H54 (cell line): ENCODE measurements around the gene USH2A.

Experiments
- DNase-seq: peaks from one replicate; pipeline ENCODE4 v3.0.0; 2011; ENCODE audit warnings: low spot score, mixed read lengths; ENCODE audit not compliant: insufficient read length
- FAIRE-seq: peaks from 3 replicates; lab custom pipeline; 2011; peaks lifted over from hg19 to GRCh38; lab: Jason Lieb, UNC
- POLR2A ChIP-seq: IDR thresholded peaks from 2 replicates; pipeline ENCODE4 v1.6.1; 2011; ENCODE audit warnings: low read depth, mild to moderate bottlenecking, low read length

The USH2A gene

DNA sequence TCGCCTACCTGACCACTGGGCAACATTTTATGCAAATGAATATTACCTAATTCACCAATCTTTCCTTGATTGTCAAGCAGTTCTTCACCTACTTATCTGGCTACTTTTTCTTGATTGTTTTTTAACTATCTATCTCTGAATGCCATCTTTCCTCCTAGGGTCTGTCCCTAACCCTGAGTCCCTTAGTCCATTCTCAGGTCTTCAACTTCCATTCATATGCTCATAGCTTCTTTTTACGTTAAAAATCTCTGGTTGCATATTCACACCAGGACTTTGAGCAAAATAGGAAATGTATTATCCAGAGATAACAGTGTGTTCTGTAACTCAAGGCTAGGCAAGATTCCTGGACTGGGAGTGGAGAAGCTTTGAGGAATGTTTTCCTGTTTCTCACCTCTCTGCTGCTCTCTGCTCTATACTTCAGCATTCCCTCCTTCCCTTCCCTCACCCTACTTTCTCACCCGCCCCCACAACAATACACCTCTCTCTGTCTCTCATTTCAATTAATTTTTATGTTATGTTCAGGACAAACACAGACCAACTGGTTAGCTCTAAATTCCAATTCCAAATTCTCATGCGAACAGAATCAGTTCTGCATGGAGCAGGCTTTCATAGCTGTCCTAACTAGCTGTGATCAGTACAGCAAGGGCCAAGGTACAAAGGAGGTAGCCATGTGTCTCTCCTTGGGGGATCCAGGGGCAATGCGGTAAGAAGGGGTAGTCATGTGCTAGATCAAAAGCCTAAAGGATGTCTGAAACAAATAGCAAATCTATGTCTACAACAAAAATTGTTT, 278.4 kb downstream of the USH2A start:
- no peak for TF ChIP-seq POLR2A
- DNase-seq (no peak), FAIRE-seq (no peak)

DNA sequence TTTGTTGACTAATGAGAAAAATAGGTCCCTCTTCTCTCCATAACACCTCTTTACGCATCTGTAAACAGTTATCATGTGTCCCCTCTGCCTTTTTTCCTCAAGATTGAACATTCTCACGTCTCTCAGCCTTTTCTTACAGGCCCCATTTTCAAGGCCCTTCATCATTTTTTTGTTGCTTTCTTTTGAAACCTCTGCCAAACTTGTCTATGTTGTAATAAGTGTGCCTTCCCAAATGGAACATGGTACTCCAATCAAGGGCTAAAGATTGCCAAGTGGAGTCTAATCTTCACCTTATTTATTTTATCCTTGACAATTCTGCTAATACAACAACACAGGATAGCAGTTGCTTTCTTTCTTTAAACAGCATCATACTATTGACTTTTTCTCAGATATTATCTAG, 280.3 kb downstream of the USH2A start:
- FAIRE-seq (no peak), DNase-seq (no peak)
- TF ChIP-seq POLR2A = no peak

DNA sequence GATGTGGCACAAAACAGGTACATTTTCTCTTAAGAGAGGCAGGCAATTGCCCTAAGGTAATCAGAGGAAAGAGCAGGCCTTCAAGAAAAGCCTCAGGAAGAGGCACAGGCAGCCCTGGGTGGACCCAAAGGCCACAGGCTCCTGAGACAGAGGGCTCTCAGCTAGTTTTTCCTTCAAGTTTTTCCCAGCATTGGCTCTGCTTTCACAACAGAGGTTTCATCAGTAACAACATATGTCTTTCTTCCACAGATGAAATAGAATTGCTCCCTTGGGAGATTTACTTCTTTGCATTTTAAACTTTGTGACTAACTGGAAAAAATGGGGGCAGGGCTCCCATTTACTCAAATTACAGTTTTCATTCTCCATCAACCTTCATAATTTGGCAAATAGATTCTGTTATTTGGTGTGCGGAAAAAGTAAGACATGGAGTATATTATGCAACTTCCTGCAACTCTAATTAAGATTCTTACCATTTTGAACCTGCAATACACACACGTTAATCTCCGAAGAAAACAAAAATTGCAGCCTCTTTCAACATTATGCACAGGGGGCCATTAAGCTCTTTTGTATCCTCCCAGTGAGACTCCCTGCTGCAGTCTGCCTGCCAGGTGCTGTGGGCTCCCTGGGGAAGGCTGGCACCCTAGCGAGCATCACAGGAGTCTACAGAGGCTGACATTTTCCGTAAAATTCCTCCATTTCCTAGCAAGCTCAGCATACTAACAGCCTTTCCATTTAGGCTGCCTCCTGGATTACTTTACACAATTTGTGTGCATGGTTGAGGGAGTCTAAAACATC, 282.3 kb downstream of the USH2A start:
- no peak for TF ChIP-seq POLR2A
- FAIRE-seq (no peak), DNase-seq (no peak)

DNA sequence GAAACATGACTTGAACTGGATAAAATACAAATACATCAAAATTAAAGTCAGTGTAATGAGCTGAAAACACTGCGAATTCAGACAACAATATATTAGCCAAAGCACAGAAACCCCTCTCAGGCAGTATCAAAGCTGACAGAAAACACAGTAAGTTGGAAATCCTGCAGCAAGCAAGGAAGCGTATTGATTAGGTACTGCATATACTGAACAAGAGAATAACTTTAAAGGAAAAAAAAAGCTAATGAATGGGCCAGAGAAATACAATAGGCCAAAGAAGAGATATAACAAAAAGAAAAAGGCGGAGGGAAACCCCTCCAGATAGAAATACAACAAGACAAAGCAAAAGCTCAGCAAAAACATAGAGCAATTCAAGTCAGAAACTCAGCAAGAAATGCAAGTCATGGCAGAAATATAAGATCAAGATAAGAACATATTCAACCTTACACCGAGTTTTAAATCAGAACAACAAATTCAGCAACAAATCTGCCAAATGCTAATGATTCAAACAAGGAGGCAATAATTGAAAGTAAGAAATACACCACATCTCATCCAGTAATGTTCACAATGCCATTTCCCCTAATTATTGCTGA, 299.0 kb downstream of the USH2A start:
- TF ChIP-seq POLR2A = no peak
- DNase-seq = no peak
- no peak for FAIRE-seq

DNA sequence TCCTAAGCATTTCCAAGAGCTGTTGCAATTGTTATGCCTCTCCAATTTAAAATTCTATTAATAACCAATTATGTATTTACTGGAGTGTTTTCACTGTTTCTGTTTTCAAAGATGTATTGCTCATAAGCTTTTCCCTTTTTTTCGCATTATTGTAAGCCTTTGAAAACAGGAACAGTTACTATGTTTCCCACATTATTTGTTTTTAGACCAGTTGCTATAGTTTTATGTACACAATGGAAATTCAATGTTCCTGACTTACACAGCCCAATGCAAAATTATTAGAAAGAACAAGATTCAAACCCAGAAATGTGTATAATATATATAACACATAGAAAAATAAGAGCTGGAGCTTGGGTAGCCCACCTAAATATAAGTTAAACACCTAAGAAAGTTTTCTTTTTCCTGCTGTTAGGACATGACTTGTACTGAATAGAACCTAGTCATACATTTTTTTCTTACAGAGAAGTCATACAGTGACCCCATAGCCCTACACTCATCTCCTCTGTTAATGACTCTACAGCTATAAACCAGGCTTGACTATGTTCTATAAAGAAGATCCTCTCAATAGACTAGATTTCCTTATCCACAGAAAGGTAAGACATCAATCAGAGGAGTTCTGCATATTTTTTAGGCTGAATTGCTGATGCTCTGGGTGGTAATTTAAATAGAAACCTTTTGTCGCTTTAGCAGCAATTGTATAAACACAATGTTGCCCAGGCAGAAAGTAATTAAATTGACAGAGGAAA, 299.6 kb downstream of the USH2A start:
- FAIRE-seq = no peak
- no peak for DNase-seq
- no peak for TF ChIP-seq POLR2A

DNA sequence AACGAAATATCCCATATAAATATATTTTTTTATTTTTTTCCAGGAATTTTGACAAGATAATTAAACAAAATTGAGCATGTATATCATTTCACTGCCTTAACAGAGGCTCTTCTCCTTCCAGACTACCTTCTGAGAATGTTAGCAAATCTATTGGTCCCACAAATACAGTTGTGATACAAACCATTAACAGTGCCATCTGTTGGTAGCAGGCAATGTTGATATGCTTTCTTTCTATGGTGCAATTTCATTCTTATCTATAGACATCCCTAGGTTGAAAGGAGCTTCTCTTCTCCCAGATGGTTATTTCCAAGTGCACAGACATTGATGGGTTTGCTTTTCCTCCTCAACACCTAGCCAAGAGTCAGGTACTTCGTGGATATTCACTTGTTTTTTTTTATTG, 303.6 kb downstream of the USH2A start:
- peak; percentile 57 for FAIRE-seq
- DNase-seq = no peak
- no peak for TF ChIP-seq POLR2A

DNA sequence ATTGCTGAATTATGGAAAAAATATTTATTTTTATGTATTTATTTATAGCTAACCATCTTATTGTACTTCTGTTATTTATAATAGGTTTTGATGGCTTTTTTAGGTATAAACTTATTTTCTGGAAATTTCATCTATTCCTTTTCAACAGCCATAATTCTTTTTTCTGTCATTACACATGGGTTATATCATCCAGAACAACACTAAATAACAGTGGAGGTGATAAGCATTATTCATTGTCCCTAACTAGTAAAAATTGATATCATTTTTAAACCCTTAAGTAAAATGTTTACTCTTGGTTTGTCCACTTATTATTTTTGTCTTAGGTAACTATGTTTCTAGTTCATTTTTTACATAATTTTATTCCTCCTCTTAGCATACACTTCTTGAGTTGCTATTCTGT, 309.1 kb downstream of the USH2A start:
- TF ChIP-seq POLR2A = no peak
- DNase-seq (no peak), FAIRE-seq (no peak)

DNA sequence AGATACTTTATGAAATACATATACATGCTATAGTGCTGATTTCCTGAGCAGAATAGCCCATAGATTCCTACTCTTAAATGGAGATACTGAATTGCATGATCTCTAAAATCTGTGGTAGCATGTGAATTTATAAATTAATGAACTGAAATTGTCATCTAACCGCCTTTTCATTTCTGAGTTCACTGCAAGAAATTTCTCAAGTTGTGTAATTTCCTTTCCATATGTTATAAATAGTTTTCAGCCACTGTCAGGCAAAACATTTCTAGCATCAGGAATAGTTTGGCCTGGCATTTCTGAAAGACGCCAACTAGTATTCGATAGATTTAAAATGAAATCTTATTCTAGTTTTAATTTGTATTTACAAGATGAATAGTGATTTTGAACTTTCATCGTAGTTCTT, 310.1 kb downstream of the USH2A start:
- FAIRE-seq = no peak
- no peak for DNase-seq
- TF ChIP-seq POLR2A = no peak

DNA sequence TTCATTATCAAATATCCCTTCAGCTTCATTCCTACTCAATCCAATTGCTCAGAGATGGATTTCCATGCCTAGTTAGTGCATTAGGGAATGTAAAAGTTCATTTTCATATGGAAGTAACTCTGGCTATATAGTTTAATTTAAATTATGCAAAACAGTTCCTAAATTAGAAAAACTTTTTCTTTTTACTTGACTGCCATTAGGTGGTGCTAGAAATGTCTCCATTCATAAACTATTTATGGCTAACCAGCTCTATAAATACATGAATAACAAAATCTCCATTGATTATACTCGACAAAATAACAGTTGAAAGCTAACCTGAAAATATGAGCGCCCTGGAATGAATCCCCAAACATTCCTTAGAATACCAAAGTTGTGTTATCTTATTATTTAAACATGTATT, 311.4 kb downstream of the USH2A start:
- FAIRE-seq (no peak), DNase-seq (no peak)
- TF ChIP-seq POLR2A = no peak

DNA sequence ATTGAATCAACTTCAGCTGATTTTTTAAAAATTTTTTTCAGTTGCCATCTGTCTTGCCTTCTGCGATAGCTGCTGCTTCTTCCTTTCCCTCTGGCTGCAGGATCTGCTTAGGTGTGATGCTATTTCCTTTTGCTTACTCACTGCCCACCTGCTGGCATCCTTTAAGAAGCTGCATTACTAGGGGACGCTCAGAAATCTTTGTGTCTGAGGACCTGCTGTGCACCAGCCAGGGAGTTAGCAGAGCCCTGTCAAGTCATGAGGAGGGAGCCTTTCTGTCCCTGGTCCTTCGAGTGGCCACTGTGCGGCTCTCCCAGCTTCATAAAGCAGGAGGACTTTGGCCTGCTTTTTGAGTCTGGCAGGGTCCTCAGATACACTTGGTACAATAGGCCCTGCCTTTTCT, 327.8 kb downstream of the USH2A start:
- FAIRE-seq (no peak), DNase-seq (no peak)
- no peak for TF ChIP-seq POLR2A

DNA sequence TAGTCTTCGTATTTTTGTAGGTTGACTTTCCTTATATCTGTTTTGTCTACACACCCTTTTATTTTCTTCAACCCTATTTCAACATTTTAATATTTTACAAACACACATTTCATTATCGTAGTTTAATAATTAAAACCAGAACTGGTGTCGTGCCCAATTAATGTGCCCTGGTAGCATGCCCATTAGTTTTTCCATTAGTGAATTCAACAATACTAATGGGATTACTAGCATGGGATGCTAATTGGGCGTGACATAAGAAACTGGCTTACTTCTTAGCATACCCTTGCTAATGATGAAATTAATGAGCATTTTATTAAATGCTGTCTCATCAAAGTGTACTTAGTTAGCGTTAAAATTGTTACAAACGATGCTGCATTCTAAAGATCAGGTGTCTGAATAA, 332.7 kb downstream of the USH2A start:
- TF ChIP-seq POLR2A = no peak
- FAIRE-seq (peak; percentile 61), DNase-seq (no peak)

DNA sequence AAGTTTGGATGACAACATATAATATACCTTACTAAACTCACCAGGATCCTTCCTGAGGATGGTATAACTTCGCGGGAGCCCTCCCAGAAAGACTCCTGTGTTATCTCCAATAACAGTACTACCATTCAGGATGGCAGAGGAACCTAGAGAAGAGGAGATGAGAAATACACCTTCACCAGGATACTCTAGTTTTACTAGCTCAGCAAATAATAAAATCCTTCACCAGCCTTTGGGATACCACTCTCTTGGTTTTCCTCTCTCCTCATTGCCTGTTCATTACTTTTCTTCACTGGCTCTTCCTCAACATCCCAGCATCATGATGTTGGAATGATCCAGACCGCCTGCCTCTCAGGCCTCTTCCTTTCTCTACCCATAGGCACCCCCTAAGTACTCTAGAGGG, 336.6 kb downstream of the USH2A start:
- no peak for FAIRE-seq
- no peak for DNase-seq
- no peak for TF ChIP-seq POLR2A

DNA sequence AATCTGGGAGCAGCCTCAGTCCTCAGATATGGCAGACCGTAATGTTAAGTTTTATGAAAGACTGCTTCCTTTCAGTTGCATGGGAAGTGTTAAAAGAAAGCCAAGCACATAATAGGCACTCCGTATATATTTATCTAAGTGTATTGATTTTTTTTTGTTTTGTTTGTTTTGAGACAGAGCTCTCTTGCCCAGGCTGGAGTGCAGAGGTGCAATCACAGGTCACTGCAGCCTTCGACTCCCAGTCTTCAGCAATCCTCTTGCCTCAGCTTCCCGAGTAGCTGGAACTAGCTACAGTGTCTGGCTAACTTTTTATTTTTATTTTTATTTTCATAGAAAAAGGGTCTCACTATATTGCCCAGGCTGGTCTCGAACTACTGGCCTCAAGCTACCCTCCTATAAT, 341.8 kb downstream of the USH2A start:
- TF ChIP-seq POLR2A = no peak
- FAIRE-seq (no peak), DNase-seq (no peak)

DNA sequence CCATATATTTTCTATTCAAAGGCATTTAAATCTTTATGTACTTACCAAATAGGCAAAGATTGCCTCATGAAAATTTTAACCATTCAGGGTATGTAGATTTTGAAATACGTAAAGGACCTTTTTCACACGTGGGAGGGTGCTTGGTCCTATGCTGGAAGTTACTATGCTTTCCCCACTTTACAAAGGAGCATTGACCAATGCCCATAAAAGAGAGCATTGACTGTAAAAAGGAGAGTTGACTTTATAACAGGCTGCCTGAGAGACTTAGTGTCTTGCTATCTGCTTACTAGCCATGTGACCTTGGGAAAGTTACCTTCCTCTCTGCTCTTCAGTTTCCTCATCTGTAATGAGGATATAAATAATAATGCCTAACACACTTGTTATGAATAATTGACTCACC, 346.5 kb downstream of the USH2A start:
- FAIRE-seq = no peak
- TF ChIP-seq POLR2A = no peak
- DNase-seq = no peak
